Uterus (tissue), 4 donors: ENCODE results near the gene PCSK7. TPM values are rescaled to one million over a fixed set of nuclear protein-coding genes. Genes with fewer than 3 reads are reported as not detected.

Source experiments
- DNase-seq, 2 donors: peaks; one replicate each; pipeline ENCODE4 v3.0.0-alpha.2; 2019 to 2020
- H3K27ac ChIP-seq, 2 donors: fragments of 200-600 bp; sonication (generic); 1 replicate in 1 of 2; 2 replicates in 1 of 2; pipeline ENCODE4 v1.5.1; 2016 to 2018
- H3K27me3 ChIP-seq, 2 donors: fragments of 200-600 bp; sonication (generic); one replicate each; pipeline ENCODE4 v1.5.1; 2018 to 2019; ENCODE audit warnings: control low read depth in 1 of 2
- H3K36me3 ChIP-seq, 2 donors: fragments of 200-600 bp; sonication (generic); one replicate each; pipeline ENCODE4 v1.5.1; 2019; ENCODE audit warnings: control low read depth in 1 of 2
- H3K4me1 ChIP-seq, 2 donors: fragments of 200-600 bp; sonication (generic); one replicate each; pipeline ENCODE4 v1.5.1; 2018 to 2019; ENCODE audit warnings: control low read depth in 1 of 2
- H3K4me3 ChIP-seq, 2 donors: fragments of 200-600 bp; sonication (generic); 1 replicate in 1 of 2; 2 replicates in 1 of 2; pipeline ENCODE4 v1.5.1; 2018 to 2019; ENCODE audit warnings: mild to moderate bottlenecking in 1 of 2
- H3K9me3 ChIP-seq, 2 donors: fragments of 200-600 bp; sonication (generic); one replicate each; pipeline ENCODE4 v1.5.1; 2019; ENCODE audit warnings: control low read depth in 1 of 2
- CTCF ChIP-seq, 4 experiments: fragments of 200-600 bp in 2 of 4; fragments of 450-650 bp in 2 of 4; sonication (generic) in 2 of 4; IDR thresholded peaks; one replicate each; pipeline ENCODE4 v1.5.1; 2016 to 2019; ENCODE audit warnings: antibody characterized with exemption in 4 of 4, mild to moderate bottlenecking in 2 of 4, moderate library complexity in 1 of 4
- POLR2A ChIP-seq, 2 donors: fragments of 450-650 bp; IDR thresholded peaks; one replicate each; pipeline ENCODE4 v1.6.1; 2016; ENCODE audit warnings: antibody characterized with exemption in 2 of 2, mild to moderate bottlenecking in 1 of 2, moderate library complexity in 1 of 2
- intact Hi-C: fragments of 100-400 bp; cut with DNase I; formaldehyde crosslinking; loops from one replicate; pipeline ENCODE4 v1.15.1; 2023; ENCODE audit warnings: low total_unique reads
- total RNA-seq, 4 donors: library from RNA; depleted of rRNA in 3 of 4; stranded (reverse); fragments of >200 nt in 3 of 4; gene quantifications; one replicate each; pipeline versions ENCODE4 v1.1.0 to v1.2.4, GENCODE V29; 2014 to 2023
- donor health status: DM: yes; HTN: yes; CAD: no.

The PCSK7 gene
- total RNA-seq, 4 donors from 2014 or later: 23.3 to 78.9 (median 35.3) TPM

- intact Hi-C loops: no loop called here
- H3K4me3 ChIP-seq: no peak overlapping the region
- no peaks in the 10 kb centered on the region for H3K27me3 ChIP-seq
- no peaks in the 10 kb centered on the region for H3K9me3 ChIP-seq
- no peak overlapping the region for H3K27ac ChIP-seq
- DNase-seq: peak; percentile 16 to 17
- H3K36me3 ChIP-seq: no peaks in the 10 kb centered on the region
- no peaks in the 10 kb centered on the region for H3K4me1 ChIP-seq
- TF ChIP-seq POLR2A (IDR thresholded peaks at IDR 0.05) (no peak), CTCF (IDR thresholded peaks at IDR 0.05) (no peak)
Observed at GRCh38 chr11:117189191-117189940, 42.5 kb downstream of the PCSK7 start.

GRCh38 chr11:117188620-117189081, 43.2 kb downstream of the PCSK7 start:
- DNase-seq: peak in 1 of 2 donors; percentile 11
- Histone ChIP-seq H3K27ac (no peak overlapping the region), H3K4me1 (no peaks in the 10 kb centered on the region), H3K9me3 (no peaks in the 10 kb centered on the region), H3K27me3 (no peaks in the 10 kb centered on the region), H3K36me3 (no peaks in the 10 kb centered on the region), H3K4me3 (no peak overlapping the region)
- intact Hi-C loops: no loop called here
- no peak for TF ChIP-seq CTCF (IDR thresholded peaks at IDR 0.05)
- no peak for TF ChIP-seq POLR2A (IDR thresholded peaks at IDR 0.05)

GRCh38 chr11:117187799-117188481, 43.9 kb downstream of the PCSK7 start:
- Histone ChIP-seq H3K27me3 (no peaks in the 10 kb centered on the region), H3K9me3 (no peaks in the 10 kb centered on the region), H3K27ac (no peak overlapping the region), H3K4me1 (no peaks in the 10 kb centered on the region), H3K36me3 (no peaks in the 10 kb centered on the region), H3K4me3 (no peak overlapping the region)
- DNase-seq: peak; percentile 12 to 13
- TF ChIP-seq POLR2A (IDR thresholded peaks at IDR 0.05): no peak
- intact Hi-C loops: no loop called here

GRCh38 chr11:117187428-117187798, 44.5 kb downstream of the PCSK7 start:
- TF ChIP-seq POLR2A (IDR thresholded peaks at IDR 0.05) (no peak), CTCF (IDR thresholded peaks at IDR 0.05) (no peak)
- intact Hi-C loops: no loop called here
- H3K4me1 ChIP-seq: no peaks in the 10 kb centered on the region
- DNase-seq: peak in 1 of 2 donors; percentile 14
- no peaks in the 10 kb centered on the region for H3K9me3 ChIP-seq
- no peaks in the 10 kb centered on the region for H3K27me3 ChIP-seq
- H3K27ac ChIP-seq: no peak overlapping the region
- H3K4me3 ChIP-seq: no peak overlapping the region
- no peaks in the 10 kb centered on the region for H3K36me3 ChIP-seq

GRCh38 chr11:117187007-117187406, 44.9 kb downstream of the PCSK7 start:
- Histone ChIP-seq H3K27ac (no peak overlapping the region), H3K4me1 (no peaks in the 10 kb centered on the region), H3K27me3 (no peaks in the 10 kb centered on the region), H3K9me3 (no peaks in the 10 kb centered on the region), H3K4me3 (no peak overlapping the region), H3K36me3 (no peaks in the 10 kb centered on the region)
- peak in 1 of 2 donors; percentile 9 for DNase-seq
- intact Hi-C loops: no loop called here
- TF ChIP-seq POLR2A (IDR thresholded peaks at IDR 0.05) (no peak), CTCF (IDR thresholded peaks at IDR 0.05) (no peak)
